GM18498 (cell line): Measurements from ENCODE around the gene BRD3OS.

Experiments
- ATAC-seq: cut with Tn5 transposase; IDR thresholded peaks from one replicate; pipeline ENCODE4 v1.9.1; 2021; ENCODE audit warnings: mild to moderate bottlenecking, moderate library complexity; ENCODE audit not compliant: unreplicated experiment

The BRD3OS gene

GRCh38 chr9:134004131-134004873 is 21.0 kb upstream of the BRD3OS start:
- ATAC-seq, result no peak

DNA sequence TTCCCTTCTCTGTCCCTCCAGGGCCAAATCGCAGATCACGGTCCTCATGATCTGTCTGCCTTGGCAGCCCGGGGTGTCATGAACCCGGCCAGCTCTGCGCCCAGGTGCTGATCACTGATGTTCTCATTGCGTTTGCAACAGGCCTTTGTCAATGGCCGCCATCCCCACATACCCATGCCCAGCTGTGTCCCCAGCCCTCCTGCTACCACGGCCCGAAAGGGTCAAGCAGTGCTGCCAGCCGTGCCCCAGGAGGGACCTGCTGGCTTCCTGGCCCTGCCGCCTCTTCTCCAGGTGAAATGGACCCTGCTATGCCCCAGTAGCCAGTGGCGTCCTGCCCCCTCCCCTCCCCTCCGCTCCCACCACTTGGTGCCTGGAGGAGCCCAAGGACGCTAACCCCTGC is 20.4 kb upstream of the BRD3OS start:
- no peak for ATAC-seq

DNA sequence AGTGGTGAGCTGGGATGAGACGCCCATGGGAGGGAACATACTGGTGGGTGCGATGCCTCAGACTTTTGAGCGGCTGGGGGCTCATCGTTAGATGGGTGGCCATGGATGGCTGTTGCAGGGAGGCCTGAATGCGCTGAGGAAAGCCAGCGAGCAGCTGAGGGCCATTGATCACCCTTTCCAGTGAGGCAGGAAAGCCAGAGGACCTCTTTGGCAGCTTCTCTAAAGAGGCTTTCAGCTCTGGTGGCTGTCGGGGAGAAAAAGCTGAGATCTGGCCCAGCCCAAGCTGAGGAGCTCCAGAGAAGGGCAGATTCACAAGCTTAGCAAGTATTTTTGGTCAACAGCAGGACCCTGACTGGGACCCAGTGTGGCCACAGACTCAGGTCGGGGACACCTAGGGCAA is 19.9 kb upstream of the BRD3OS start:
- ATAC-seq, result no peak

DNA sequence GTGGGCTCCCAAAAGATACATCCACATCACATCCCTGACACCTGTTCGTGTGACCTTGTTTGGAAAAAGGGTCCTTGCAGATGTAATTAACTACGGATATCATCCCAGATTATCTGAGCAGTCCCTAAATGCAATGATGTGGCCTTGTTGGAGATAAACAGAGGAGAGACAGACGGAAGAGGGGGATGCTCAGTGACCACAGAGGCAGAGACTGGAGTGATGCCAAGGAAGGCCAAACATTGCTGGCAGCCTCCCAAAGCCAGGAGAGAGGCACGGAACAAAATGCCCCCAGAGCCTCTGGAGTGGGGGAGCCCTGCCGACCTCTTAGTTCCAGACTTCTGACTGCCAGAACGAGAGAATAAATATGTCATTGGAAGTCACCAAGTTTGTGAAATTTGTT is 18.1 kb upstream of the BRD3OS start:
- no peak for ATAC-seq

DNA sequence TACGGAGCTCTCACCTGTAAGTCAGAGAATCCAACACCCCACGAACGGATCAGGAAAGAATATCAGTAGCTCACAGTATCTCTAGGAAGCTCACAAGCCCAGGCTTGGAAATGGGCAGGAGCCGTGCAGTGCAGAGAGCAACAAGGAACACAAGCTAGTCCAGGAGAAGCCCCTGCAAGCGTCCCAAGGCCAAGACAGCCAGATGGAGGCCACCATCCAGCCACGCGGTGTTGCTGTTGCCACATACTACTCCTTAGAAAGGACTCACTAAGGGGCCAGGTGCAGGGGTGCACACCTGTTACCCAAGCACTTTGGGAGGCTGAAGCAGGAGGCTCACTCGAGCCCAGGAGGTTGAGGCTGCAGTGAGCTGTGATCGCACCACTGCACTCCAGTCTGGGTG is 17.7 kb upstream of the BRD3OS start:
- ATAC-seq, result no peak

GRCh38 chr9:134010310-134011173 is 14.7 kb upstream of the BRD3OS start:
- ATAC-seq, result no peak

- no peak for ATAC-seq
Measured at GRCh38 chr9:134011401-134011800, 13.9 kb upstream of the BRD3OS start.

GRCh38 chr9:134014946-134015345 is 10.3 kb upstream of the BRD3OS start:
- ATAC-seq, result no peak

DNA sequence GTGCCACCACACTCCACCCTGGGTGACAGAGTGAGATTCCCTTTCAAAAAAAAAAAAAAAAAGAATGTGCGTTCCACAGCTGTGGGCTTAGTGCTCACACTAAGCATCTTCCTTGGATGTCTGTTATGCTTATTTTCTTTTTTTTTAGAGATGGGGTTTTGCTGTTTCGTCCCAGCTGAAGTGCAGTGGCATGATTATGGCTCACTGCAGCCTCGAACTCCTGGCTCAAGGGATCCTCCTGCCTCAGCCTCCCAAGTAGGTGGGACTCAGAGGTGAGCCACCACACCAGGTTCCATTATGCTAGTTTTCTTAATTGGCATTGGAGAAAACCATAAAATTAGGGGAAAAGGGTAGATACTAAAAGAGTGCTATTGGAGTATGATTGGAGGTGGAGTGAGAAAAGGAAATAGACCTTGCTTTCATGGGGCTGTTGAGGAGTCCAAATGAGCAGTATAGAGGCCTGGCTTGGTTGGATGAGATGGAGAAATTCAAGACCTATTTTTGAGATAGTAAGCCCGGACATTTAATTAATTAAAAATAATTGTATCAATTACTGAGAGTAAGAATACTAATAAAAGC is 978 bp upstream of the BRD3OS start:
- ATAC-seq, result no peak

- peak; percentile 38 for ATAC-seq
Measured at GRCh38 chr9:134025606-134026541, 593 bp downstream of the BRD3OS start.

DNA sequence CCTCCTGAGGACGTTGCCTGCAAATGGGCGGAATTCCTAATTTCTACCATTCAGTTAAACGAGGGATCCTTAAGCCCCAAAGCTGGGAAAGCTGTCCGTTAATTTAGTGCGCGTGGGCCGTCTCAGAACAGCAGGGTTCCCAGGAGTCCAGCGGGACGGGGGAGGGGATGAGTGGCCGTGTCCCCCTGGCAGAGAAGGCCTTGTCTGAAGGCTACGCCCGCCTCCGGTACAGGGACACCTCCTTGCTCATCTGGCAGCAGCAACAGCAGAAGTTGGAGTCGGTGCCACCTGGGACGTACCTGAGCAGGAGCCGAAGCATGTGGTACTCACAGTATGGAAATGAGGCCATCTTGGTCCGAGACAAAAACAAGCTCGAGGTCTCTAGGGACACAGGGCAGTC is 1.3 kb downstream of the BRD3OS start:
- no peak for ATAC-seq

- ATAC-seq, result no peak
Measured at GRCh38 chr9:134026981-134027380, 1.7 kb downstream of the BRD3OS start.

DNA sequence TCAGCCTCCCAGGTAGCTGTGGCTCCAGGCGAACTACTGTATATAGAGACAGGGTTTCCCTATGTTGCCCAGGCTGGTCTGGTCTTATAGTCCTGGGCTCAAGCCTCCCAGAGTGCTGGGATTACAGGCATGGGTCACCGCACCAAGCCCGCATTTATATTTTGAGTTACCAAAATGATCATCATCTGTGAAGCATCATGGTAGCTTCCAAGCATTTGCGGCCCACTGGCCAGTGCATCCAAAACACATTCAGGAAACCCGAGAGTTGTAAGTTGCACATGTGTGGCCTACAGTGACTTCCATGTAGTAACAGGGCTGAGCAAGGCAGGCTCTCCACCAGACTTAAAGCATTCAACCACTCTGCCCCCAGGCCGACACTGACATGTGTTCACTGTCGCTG is 2.3 kb downstream of the BRD3OS start:
- ATAC-seq, result no peak

- no peak for ATAC-seq
Measured at GRCh38 chr9:134028076-134028475, 2.8 kb downstream of the BRD3OS start.

DNA sequence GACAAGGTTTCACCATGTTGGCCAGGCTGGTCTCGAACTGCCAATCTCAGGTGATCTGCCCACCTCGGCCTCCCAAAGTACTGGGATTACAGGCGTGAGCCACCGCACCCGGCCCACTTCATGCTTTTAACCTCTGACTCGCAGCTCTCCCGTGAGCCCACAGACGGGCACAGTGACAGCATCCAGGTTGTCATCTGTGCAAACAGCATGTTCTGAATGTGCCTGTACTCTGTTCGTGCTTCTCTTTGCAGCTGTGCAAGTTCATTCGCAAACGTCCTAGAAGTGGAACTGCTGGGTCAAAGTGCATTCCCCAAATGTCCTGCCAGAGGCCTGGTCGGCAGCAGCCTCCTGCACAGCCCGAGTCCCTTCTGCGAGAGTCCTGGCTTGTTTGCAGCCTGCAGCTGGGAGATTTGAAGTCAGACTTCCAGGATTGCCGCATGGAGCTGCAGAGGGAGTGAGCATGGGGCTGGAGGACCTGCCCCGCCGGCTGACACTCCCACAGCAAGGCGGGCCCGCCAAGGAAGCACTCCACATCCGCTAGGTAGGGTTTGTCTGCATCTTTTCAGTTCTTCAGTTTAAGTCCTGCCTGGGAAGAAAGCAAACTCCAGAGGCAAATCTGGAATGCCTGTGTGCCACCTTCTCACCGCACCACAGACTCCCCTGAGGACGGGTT is 3.4 kb downstream of the BRD3OS start:
- no peak for ATAC-seq

GRCh38 chr9:134029248-134030226 is 4.3 kb downstream of the BRD3OS start:
- no peak for ATAC-seq

DNA sequence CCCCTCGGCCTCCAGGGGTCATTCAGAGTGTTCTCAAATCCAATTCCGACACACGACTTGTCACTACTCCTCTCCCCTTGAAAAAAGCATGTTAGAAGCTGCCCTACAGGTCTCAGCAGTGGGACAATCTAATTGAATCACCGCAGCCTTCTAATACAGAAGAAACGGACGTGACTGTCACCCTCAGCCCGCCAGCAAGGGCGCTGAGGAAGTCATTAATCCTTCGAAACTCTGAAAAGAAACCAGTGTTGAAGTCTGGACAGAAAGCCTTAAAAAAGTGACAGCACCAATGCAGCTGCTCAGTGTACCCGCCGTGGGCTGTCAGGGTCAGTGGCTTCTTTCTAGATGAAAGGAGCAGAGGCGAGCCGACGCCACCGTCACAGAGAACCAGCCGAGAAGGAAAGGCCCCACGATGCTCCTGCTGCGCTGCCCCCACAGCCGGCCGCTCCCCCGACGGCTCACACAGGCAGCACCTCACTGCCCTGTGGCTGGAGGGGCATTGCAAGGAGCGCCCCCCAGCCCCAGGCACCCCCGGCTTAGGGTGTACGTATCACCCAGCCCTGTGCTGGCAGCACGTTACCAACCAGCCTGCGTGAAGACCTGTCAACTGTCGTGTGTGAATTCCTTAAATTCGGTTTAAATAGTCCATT is 5.7 kb downstream of the BRD3OS start:
- no peak for ATAC-seq

GRCh38 chr9:134031783-134032182 is 6.5 kb downstream of the BRD3OS start:
- no peak for ATAC-seq
